Urinary bladder (tissue), 4 donors: ENCODE data around the gene TUNAR. TPM values are rescaled to one million over a fixed set of nuclear protein-coding genes. Genes with fewer than 3 reads are reported as not detected.

Experiments used
- DNase-seq: peaks from one replicate; pipeline ENCODE4 v3.0.0-alpha.2; 2015; ENCODE audit errors: extremely low spot score
- H3K27ac ChIP-seq: one replicate; pipeline ENCODE4 v1.5.1; 2013; ENCODE audit warnings: low read depth, mild to moderate bottlenecking, moderate library complexity
- H3K36me3 ChIP-seq: one replicate; pipeline ENCODE4 v1.6.1; 2013; ENCODE audit warnings: mild to moderate bottlenecking, moderate library complexity; ENCODE audit not compliant: insufficient read depth
- H3K4me1 ChIP-seq: one replicate; pipeline ENCODE4 v1.6.1; 2013; ENCODE audit warnings: mild to moderate bottlenecking, moderate library complexity; ENCODE audit not compliant: insufficient read depth
- H3K4me3 ChIP-seq: one replicate; pipeline ENCODE4 v1.5.1; 2013; ENCODE audit warnings: low read depth, low read length
- WGBS: extraction: QIAGEN DNeasy Blood & Tissue Kit; methylation state at CpG from one replicate; pipeline ENCODE4 v1.1.7; 2013; 5-methylcytosine and 5-hydroxymethylcytosine counted together
- polyA plus RNA-seq: library from polyadenylated mRNA; stranded (reverse); fragments of 200-250 nt; gene quantifications from one replicate; pipeline ENCODE4 v1.2.3, GENCODE V29; 2013
- total RNA-seq: library from RNA; depleted of rRNA; stranded (reverse); fragments of >200 nt; gene quantifications from one replicate; pipeline ENCODE4 v1.2.3, GENCODE V29; 2014
- donor health status: healthy with polysubstance abuse.
- donor health status: healthy.

Gene TUNAR
- total and polyA plus RNA-seq, 2 donors = not detected

DNA sequence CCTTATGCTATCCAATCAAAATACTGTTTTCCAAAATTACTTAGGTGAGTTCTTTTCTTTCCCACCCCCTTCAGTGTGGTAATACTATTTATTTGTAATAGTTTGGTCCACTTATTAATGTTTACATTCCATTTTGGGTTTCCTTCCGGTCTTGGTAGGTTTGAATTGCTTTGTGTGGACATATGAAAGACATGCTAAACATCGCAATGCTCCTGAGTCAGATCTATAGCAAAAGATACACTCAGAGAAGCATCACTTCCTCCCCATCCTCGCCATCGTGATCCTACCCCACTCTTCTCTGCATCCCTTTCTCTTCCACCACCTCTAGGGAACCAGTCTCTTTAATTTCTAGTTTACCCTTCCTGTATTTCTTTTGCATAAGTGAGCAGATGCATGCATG is 30.0 kb downstream of the TUNAR start:
- no peak for DNase-seq

DNA sequence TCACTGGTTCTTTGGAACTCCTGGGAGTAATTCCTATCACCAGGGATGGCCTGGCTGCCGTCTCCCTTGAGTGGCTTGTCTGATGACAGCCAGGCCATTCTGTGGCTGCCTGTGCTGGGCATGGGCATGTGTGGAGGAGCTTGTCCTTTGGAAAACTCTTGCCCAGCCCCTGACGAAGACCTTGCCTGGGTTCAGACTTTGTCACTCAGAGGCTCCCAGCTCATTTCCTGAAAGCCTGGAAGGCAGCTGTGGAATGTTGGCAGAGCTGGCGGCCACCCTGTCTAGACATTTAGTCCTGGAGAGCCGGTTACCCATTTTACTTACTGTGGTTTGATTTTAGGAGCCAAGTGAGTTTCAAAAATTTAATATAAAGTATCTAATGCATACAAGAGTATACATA is 34.0 kb downstream of the TUNAR start:
- no peak for DNase-seq
- H3K4me1 ChIP-seq = no peaks in the 10 kb centered on the region
- 49% methylated on average over 4 of the region's 4 CpGs for WGBS
- no peak overlapping the region for H3K27ac ChIP-seq
- no peak overlapping the region for H3K4me3 ChIP-seq
- no peaks in the 10 kb centered on the region for H3K36me3 ChIP-seq

More for the DNA sequence above, 30.0 kb downstream of the TUNAR start:
- no peaks in the 10 kb centered on the region for H3K4me1 ChIP-seq
- 77% methylated on average over 4 of the region's 4 CpGs for WGBS
- no peak overlapping the region for H3K4me3 ChIP-seq
- H3K36me3 ChIP-seq = no peaks in the 10 kb centered on the region
- H3K27ac ChIP-seq = no peak overlapping the region

- Histone ChIP-seq H3K4me1 (no peaks in the 10 kb centered on the region), H3K27ac (no peak overlapping the region), H3K4me3 (no peak overlapping the region), H3K36me3 (no peaks in the 10 kb centered on the region)
- DNase-seq = no peak
- WGBS = 85% methylated on average over 7 of the region's 7 CpGs
Measured at GRCh38 chr14:95911456-95911855, 34.8 kb downstream of the TUNAR start.

DNA sequence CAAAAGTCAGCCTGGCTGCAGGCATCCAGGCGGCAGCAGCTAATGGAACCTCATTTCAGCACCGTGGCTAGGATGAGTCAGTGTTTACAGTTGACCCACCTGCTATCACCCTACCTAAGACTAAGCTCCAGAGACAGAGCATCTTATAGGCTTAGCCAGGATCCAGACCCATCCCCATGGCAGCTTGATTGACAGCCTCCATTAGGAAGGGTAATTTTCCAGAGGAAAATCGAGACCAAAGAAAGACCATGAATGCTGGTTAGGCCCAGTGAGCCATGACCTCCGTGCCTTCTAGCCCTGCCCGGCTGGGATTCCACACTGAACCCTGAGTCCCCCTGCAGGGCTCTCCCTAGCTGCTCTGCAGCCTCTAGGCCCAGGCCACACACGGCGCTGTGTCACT is 38.7 kb downstream of the TUNAR start:
- no peaks in the 10 kb centered on the region for H3K36me3 ChIP-seq
- no peak overlapping the region for H3K27ac ChIP-seq
- DNase-seq = no peak
- no peak overlapping the region for H3K4me3 ChIP-seq
- WGBS = 34% methylated on average over 7 of the region's 7 CpGs
- no peaks in the 10 kb centered on the region for H3K4me1 ChIP-seq

- DNase-seq = no peak
- WGBS = 8% methylated on average over 6 of the region's 6 CpGs
- Histone ChIP-seq H3K36me3 (no peaks in the 10 kb centered on the region), H3K27ac (no peak overlapping the region), H3K4me3 (no peak overlapping the region), H3K4me1 (no peaks in the 10 kb centered on the region)
Measured at GRCh38 chr14:95918466-95918865, 41.8 kb downstream of the TUNAR start.

DNA sequence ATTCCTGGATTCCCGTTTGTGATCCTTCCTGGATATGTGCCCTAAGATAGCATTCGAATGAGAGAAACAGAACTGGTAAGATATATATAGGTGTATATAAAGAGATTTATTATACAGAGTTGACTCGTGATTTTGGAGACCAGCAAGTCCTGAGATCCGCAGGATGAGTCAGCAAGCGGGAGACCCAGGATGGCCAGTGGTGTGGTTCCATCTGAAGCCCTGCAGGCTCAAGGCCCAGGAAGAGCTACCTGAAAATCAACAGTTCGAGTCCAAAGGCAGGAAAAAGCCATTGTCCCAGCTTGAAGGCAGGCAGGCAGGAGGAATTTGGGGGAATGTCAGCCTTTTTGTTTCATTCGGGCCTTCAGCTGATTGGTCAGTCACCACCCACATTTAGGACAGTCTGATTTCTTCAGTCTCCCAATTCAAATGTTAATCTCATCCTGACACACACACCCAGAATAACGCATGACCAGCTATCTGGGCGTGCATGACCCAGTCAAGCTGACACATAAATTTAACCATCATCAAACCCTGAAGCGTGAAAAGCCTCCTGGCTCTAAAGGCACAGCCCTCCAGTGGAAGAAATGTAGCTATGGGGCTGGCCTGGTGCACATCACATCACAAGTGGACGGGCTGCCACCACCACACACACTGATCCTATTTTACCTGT is 44.3 kb downstream of the TUNAR start:
- Histone ChIP-seq H3K36me3 (no peaks in the 10 kb centered on the region), H3K4me1 (no peaks in the 10 kb centered on the region), H3K27ac (no peak overlapping the region), H3K4me3 (no peak overlapping the region)
- no peak for DNase-seq
- WGBS = 71% methylated on average over 11 of the region's 11 CpGs

GRCh38 chr14:95922080-95922479 is 45.4 kb downstream of the TUNAR start:
- no peak overlapping the region for H3K4me3 ChIP-seq
- H3K4me1 ChIP-seq = no peaks in the 10 kb centered on the region
- no peak for DNase-seq
- H3K27ac ChIP-seq = no peak overlapping the region
- H3K36me3 ChIP-seq = no peaks in the 10 kb centered on the region
- WGBS = 89% methylated on average over 4 of the region's 4 CpGs

DNA sequence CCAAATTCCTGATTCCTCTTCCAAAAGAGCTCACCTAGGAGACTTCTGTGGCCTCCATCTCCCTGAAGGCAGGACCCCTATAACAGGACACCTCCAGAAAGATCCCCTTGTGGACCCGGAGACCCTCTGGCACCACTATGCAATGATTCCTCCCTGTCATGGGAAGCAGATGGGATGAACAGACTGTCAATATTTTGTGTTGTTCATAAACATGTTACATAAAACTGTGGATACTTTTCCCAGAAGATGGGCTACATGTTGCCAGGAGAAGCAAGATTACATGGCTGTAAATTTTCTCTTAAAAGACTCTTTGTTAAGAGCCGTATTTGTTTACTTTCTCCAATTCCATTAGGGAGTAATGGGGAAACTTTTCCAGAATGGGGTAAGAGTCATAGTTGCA is 52.1 kb downstream of the TUNAR start:
- H3K4me1 ChIP-seq = no peaks in the 10 kb centered on the region
- 53% methylated on average over 2 of the region's 2 CpGs for WGBS

DNA sequence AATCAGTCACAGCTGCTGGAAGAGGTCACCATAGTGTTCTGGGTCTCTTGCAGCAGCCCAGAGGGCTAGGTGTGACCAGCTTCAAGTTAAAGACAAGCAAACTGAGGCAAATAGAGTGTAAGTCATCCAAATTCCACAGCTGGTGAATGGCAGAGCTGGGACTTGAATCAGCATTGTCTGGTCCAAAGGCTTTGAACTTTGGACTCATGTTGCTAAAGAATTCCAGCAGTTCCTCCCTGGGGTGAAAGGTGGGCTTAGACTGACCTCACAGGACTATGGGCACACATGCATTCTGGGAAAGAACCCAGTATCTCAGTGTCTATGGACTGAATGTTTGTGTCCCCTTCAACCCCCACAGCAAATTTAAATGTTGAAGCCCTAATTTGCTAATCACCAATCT is 54.8 kb downstream of the TUNAR start:
- no peak for DNase-seq
- no peak overlapping the region for H3K4me3 ChIP-seq

More for the DNA sequence above, 52.1 kb downstream of the TUNAR start:
- no peak for DNase-seq
- Histone ChIP-seq H3K27ac (no peak overlapping the region), H3K4me3 (no peak overlapping the region), H3K36me3 (no peaks in the 10 kb centered on the region)

GRCh38 chr14:95935228-95935822 is 58.7 kb downstream of the TUNAR start:
- H3K4me1 ChIP-seq = no peaks in the 10 kb centered on the region
- no peaks in the 10 kb centered on the region for H3K36me3 ChIP-seq
- H3K4me3 ChIP-seq = no peak overlapping the region
- WGBS = 20% methylated on average over 2 of the region's 2 CpGs
- DNase-seq = no peak
- no peak overlapping the region for H3K27ac ChIP-seq

More for the DNA sequence above, 54.8 kb downstream of the TUNAR start:
- Histone ChIP-seq H3K4me1 (no peaks in the 10 kb centered on the region), H3K27ac (no peak overlapping the region), H3K36me3 (no peaks in the 10 kb centered on the region)

DNA sequence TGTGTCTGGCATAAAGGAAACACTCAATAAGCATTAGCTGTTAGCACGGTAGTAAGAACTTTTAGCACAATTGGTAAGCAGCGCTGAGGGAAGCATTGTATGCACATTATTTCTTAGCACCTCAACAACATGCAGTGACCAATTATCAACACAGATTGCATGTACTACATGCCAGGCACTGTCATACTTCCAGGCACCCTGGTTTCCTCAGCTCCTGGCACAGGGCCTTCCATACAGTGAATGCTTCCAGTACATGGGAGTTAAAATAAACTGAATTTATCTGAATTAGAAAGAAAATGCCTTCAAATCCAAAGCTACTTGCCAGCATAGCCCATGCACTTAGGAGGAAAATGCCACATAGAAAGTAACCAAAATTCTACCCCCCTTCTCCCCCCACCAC is 59.4 kb downstream of the TUNAR start:
- no peaks in the 10 kb centered on the region for H3K4me1 ChIP-seq
- no peaks in the 10 kb centered on the region for H3K36me3 ChIP-seq
- DNase-seq = no peak
- no peak overlapping the region for H3K4me3 ChIP-seq
- H3K27ac ChIP-seq = no peak overlapping the region
- WGBS = 88% methylated on average over 2 of the region's 2 CpGs

- Histone ChIP-seq H3K4me1 (no peaks in the 10 kb centered on the region), H3K36me3 (no peaks in the 10 kb centered on the region), H3K4me3 (no peak overlapping the region), H3K27ac (no peak overlapping the region)
- 74% methylated on average over 4 of the region's 4 CpGs for WGBS
- DNase-seq = no peak
Measured at GRCh38 chr14:95939335-95939734, 62.7 kb downstream of the TUNAR start.

DNA sequence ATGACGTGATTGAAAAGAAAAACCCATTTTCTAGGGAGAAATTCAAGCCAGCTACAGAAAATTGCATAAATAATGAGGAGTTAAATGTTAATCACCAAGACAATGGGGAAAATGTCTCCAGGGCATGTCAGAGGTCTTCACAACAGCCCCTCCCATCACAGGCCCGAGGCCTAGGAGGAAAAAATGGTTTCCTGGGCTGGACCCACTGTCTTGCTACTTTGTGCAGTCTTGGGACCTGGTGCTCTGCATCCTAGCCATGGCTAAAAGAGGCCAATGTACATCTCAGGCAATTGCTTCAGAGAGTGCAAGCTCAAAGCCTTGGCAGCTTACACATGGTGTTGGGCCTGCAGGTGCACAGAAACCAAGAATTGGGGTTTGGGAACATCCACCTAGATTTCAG is 65.3 kb downstream of the TUNAR start:
- 24% methylated on average over 2 of the region's 2 CpGs for WGBS
- Histone ChIP-seq H3K36me3 (no peaks in the 10 kb centered on the region), H3K27ac (no peak overlapping the region), H3K4me1 (no peaks in the 10 kb centered on the region), H3K4me3 (no peak overlapping the region)
- no peak for DNase-seq

- 21% methylated on average over 4 of the region's 4 CpGs for WGBS
- H3K4me1 ChIP-seq = no peaks in the 10 kb centered on the region
- no peak for DNase-seq
- no peak overlapping the region for H3K4me3 ChIP-seq
- no peaks in the 10 kb centered on the region for H3K36me3 ChIP-seq
- no peak overlapping the region for H3K27ac ChIP-seq
Measured at GRCh38 chr14:95943699-95944098, 67.1 kb downstream of the TUNAR start.
